ENCODE results near the gene TNRC6A. TPM values are rescaled to one million over a fixed set of nuclear protein-coding genes. Genes with fewer than 3 reads are reported as not detected.
"Not testable (repeated sequence)": the region's sequence is repeated elsewhere in the genome, so short reads cannot be mapped to it uniquely, and the experiment has no call there.

TNRC6A gene
- 47.9 and 49.6 TPM in 2 replicates for total RNA-seq

DNA sequence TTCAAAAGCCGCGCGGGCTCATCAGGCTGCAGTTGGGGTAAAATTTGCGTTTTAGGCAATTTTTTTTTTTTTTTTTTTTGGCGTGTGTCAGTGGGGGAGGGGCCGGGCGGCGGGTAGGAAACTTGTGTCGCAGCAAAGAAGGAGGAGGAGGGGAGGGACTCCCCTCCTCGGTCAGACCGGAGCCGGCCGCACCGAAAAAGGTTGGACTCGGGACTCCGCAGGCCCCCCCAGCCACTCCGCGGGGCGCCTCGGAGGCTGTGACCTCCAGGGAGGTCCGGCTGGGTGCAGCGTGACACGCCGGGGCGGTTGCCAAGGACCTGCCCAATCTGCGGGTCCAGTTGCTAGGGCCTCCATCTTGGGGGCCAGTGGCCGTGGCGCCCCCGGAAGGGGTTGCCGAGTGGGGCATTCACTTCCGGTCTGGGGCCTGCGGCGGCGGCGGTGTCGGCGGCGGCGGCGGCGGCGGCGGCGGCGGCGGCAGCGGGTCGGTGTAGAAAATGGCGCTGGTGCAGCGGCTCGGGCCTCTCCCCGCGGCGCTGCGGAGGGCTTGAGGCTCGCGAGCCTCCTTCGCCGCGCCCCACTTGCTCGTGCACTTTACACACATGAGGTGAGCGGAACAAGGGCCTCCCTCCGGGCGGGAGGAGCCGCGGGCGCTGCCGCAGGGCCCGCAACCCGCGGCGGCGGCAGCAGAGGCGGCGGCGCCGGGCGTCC lies at the start of gene TNRC6A:
TNRC6A (plus strand) TSS at position 409 of the 708 bp plus-strand sequence; CDS start at position 600, 191 bp downstream.
- intact Hi-C loops (cut with micrococcal nuclease) = loop anchor here (5.0 kb wide), 1 partner anchor 187 kb away; no protein-coding TSS in a partner anchor

DNA sequence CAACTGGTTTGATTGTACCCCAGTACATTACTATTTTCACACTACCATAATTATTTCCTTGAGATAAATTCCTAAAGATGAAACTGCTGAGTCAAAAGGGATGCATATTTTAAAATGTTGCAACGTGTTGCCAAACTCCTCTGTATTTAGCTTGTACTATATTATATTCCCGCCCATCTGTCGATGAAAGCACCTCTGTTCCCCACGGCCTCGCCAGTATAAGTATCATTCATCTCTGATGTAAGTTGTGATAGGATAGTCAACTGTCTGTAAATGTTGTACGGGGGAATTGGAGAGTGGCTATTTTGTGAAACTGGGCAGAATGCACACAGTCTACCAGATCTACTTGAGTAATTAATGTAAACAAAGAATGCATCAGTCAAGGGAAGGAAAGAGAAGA lies 47.7 kb upstream of the TNRC6A start:
- intact Hi-C loops (cut with micrococcal nuclease) = no loop called here

- intact Hi-C loops (cut with micrococcal nuclease) = no loop called here
Observed at GRCh38 chr16:24683250-24683649, 46.2 kb upstream of the TNRC6A start.

GRCh38 chr16:24683847-24684493 lies 45.5 kb upstream of the TNRC6A start:
- intact Hi-C loops (cut with micrococcal nuclease) = no loop called here

GRCh38 chr16:24685539-24686432 lies 43.7 kb upstream of the TNRC6A start:
- intact Hi-C loops (cut with micrococcal nuclease) = no loop called here

- intact Hi-C loops (cut with micrococcal nuclease) = no loop called here
Observed at GRCh38 chr16:24686678-24687077, 42.8 kb upstream of the TNRC6A start.

GRCh38 chr16:24688359-24688758 lies 41.1 kb upstream of the TNRC6A start:
- intact Hi-C loops (cut with micrococcal nuclease) = no loop called here

- intact Hi-C loops (cut with micrococcal nuclease) = no loop called here
Observed at GRCh38 chr16:24689128-24689527, 40.3 kb upstream of the TNRC6A start.

GRCh38 chr16:24692854-24693253 lies 36.6 kb upstream of the TNRC6A start:
- intact Hi-C loops (cut with micrococcal nuclease) = no loop called here

- intact Hi-C loops (cut with micrococcal nuclease) = no loop called here
Observed at GRCh38 chr16:24694931-24695330, 34.5 kb upstream of the TNRC6A start.

- intact Hi-C loops (cut with micrococcal nuclease) = no loop called here
Observed at GRCh38 chr16:24696699-24697098, 32.8 kb upstream of the TNRC6A start.

DNA sequence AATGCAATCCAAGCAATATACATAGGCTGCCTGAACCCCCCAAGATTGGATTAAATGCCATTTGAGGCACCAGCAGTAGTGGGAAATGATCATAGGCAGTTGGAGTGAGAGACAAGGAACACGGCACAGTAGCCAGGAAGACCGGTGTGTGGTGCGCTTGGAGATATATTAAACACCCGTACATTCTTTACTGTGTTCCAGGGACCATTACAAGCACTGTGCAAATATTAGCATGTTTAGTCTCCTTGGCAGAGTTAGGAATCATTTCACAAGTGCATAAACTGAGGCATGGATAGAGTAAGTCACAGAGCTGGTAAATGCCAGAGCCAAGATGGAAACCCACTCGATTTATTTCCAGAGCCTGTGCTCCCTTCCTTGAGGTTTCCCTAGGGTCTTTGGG lies 31.1 kb upstream of the TNRC6A start:
- intact Hi-C loops (cut with micrococcal nuclease) = no loop called here

DNA sequence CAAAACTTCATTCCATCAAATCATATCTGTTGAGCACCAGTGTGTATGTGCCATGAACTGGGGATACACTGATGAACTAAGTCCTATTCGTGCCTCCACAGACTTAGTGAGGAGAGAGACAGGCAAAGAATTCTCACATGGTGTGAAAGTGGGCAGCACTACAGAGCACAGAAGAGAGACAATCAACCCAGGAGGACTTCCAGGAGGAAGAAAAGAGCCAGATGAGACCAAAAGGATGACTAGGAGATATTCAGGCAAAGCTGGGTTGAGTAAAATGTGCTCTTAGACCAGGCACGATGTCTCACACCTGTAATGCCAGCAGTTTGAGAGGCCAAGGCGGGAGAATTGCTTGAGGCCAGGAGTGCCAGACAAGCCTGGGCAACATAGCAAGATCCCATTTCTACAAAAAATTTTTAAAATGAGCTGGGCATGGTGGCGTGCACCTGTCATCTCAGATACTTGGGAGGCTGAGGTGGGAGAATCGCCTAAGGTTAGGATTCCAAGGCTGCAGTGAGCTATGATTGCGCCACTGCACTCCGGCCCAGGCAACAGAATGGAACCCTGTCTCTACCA lies 30.2 kb upstream of the TNRC6A start:
- intact Hi-C loops (cut with micrococcal nuclease) = no loop called here

- intact Hi-C loops (cut with micrococcal nuclease) = no loop called here
Observed at GRCh38 chr16:24700549-24701392, 28.7 kb upstream of the TNRC6A start.

DNA sequence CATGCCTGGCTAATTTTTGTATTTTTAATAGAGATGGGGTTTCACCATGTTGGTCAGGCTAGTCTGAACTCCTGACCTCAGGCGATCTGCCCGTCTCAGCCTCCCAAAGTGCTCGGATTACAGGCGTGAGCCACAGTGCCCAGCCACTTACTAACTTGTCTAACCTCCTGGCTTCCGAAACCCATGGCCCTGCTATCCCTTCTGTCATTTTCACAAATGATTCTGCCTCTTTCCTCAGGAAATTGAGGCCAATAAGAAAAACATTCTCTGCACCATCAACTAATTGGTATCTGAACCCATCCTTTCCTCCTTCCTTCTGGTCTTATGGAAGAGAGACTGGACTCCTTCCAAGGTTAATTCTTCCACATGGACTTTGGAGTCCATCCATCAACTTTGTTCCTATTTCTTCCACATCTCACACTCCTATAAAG lies 27.9 kb upstream of the TNRC6A start:
- intact Hi-C loops (cut with micrococcal nuclease) = no loop called here

DNA sequence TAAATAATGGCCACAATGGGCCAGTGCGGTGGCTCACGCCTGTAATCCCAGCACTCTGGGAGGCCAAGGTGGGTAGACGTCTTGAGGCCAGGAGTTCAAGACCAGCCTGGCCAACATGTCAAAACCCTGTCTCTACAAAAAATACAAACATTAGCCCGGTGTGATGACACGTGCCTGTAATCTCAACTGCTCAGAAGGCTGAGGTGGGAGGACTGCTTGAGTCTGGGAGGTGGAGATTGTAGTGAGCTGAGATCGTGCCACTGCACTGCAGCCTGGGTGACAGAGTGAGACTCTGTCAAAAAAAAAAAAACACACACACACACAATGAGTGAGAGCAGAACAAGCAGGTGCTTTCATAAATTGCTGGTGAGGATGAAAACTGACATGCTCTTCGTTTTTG lies 21.7 kb upstream of the TNRC6A start:
- intact Hi-C loops (cut with micrococcal nuclease) = not testable (repeated sequence)

DNA sequence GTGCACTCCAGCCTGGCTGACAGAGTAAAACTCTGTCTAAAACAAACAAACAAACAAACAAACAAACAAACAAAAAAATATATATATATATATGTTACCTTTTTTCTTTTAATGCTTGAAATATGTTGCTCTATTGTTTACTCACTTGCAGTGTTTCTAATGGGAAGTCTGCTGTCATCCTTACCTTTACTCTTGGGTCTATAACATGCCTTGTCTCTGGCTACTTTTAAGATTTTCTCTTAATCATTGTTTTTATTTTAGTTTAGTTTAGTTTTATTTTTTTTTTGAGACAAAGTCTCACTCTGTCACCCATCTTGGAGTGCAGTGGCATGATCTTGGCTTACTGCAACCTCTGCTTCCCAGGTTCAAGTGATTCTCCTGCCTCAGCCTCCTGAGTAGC lies 16.1 kb upstream of the TNRC6A start:
- intact Hi-C loops (cut with micrococcal nuclease) = no loop called here

DNA sequence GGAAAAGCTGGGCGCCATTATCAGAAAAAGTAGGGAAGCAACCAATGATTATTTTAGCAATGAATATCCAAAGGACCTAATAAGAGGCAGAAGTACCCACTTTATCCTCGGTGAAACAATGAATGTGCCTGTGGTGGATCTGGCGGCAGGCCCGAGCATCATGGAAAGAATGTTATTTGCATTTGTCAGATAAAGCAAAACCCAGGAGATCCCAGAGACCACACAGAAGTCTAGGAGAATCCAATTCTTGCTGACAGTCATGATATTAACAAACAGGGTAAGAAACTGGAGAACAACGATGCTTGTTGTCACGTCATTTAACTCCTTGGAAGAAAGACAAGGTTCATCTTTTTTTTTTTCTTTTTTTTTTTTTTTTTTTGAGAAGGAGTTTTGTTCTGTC lies 12.0 kb upstream of the TNRC6A start:
- intact Hi-C loops (cut with micrococcal nuclease) = no loop called here

DNA sequence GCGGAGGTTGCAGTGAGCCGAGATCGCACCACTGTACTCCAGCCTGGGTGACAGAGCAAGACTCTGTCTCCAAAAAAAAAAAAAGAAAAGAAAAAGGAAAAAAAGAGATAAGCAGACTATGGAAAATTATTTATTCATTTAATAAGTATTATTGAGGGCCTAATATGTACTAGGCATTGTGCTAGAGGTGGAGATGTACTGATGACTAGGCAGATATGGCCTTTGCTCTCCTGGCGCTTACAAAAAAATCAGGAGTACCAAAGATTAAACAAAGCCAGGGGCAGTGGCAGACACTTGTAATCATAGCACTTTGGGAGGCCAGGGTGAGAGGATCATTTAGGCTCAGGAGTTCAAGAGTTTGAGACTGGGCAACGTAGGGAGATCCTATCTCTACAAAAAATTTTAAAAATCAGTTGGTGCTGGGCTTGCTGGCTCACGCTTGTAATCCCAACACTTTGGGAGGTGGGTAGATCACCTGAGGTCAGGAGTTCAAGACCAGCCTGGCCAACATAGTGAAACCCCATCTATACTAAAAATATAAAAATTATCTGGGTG lies 10.4 kb upstream of the TNRC6A start:
- intact Hi-C loops (cut with micrococcal nuclease) = no loop called here

- intact Hi-C loops (cut with micrococcal nuclease) = no loop called here
Observed at GRCh38 chr16:24721830-24722238, 7.6 kb upstream of the TNRC6A start.
